ENCODE measurements around the gene GABARAPL2. TPM values are rescaled to one million over a fixed set of nuclear protein-coding genes. Genes with fewer than 3 reads are reported as not detected.

The GABARAPL2 gene, protein sequence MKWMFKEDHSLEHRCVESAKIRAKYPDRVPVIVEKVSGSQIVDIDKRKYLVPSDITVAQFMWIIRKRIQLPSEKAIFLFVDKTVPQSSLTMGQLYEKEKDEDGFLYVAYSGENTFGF
- total RNA-seq, result 41.2 and 44.2 TPM in 2 replicates

GRCh38 chr16:75566040-75566757 lies at the start of gene GABARAPL2:
GABARAPL2 (plus strand) TSS chr16:75566379; CDS start chr16:75566487, 108 bp downstream.

DNA sequence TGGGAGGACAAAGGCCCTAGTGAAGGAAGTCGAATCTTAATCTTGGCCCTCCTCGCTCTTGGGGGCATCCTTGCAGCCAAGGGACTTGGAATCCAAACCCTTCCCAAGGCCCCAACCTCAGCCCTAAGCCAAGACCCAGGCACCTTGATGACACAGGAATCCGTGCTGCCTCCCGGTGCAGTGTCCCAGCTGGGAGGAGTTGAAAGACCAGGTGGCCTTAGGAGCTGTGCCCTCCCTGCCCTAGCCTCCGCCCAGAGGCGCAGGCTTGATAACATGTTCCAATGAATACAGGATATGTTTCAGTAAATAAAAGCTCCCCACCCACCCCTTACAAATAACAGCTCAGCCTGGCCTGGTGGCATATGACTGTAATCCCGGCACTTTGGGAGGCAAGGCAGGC lies 30.3 kb upstream of the GABARAPL2 start, which contains the start of gene CHST5:
CHST5 (minus strand) TSS at position 208 of the 400 bp plus-strand sequence. CDS start 5,724 bp downstream, outside the sequence.

DNA sequence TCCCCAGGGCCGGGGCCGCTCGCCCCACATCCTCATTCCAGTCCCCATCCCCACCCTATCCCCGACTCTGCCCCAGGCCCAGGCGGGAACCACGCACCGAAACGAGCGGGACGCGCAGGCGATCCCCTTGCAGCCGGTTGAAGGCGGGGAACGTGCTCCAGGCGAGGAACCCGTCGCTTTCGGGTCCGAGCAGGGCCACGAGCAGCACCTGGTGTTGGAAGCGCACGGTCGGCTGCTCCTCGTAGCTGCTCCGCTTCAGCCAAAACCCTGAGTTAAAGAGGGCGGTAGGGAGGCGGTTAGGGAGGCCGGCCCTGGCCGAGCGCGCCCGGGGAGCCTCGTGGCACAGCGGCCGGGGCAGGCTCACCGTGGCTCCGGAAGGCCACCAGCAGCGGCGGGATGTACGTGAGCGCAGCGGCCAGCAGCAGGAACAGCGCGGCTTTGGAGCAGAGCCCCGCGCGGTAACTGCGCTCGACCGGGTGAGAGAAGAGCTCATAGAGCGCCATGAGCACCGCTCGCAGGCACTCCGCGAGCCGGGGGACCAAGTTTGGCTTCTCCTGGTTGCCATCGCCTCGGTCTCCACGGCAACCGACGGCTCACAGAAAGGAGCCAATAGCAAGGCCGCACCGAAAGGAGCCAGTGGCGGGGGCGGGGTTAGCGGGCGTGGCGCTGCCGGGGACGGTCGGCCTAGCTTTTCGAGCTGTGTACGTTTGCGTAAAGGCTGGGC lies 10.3 kb upstream of the GABARAPL2 start, which contains the start of gene TMEM231:
TMEM231 (minus strand) TSS at position 546 of the 724 bp plus-strand sequence; CDS start at position 503, 43 bp downstream.

GRCh38 chr16:75622761-75623605 lies 56.8 kb downstream of the GABARAPL2 start, which contains the start of gene ADAT1:
ADAT1 (minus strand) TSS chr16:75623281; CDS start chr16:75620799, 2,482 bp downstream.

Other genes starting within 250 kb of the GABARAPL2 start
- 37.5 and 44.4 TPM in 2 replicates for gene CFDP1, start 132.9 kb upstream of the GABARAPL2 start, total RNA-seq
- 4.2 and 5.5 TPM in 2 replicates for gene TMEM170A, start 101.7 kb upstream of the GABARAPL2 start, total RNA-seq
- 1.0 and 2.0 TPM in 2 replicates for gene CHST6, start 70.9 kb upstream of the GABARAPL2 start, total RNA-seq
- gene CHST5, start 30.3 kb upstream of the GABARAPL2 start, total RNA-seq, result under 0.01 TPM in 1 of 2 replicates, not detected in the other
- gene TMEM231, start 10.1 kb upstream of the GABARAPL2 start, total RNA-seq, result 8.6 and 12.6 TPM in 2 replicates
- gene ADAT1, start 56.9 kb downstream of the GABARAPL2 start, total RNA-seq, result 36.3 and 43.4 TPM in 2 replicates
- 188 and 191 TPM in 2 replicates for gene KARS1, start 81.3 kb downstream of the GABARAPL2 start, total RNA-seq
- gene TERF2IP, start 81.4 kb downstream of the GABARAPL2 start, total RNA-seq, result 30.3 and 36.7 TPM in 2 replicates
- gene CPHXL2, start 110.6 kb downstream of the GABARAPL2 start, total RNA-seq, result not detected in 2 replicates
- gene DUXB, start 135.1 kb downstream of the GABARAPL2 start, total RNA-seq, result not detected in 2 replicates
- gene CPHXL, start 160.1 kb downstream of the GABARAPL2 start, total RNA-seq, result not detected in 2 replicates

All from bronchus fibroblast of lung (primary cell).